HG02885 (cell line): Measurements from ENCODE around the gene NACC2.

ENCODE experiments used
- ATAC-seq: cut with Tn5 transposase; IDR thresholded peaks from one replicate; pipeline ENCODE4 v1.9.1; 2021; ENCODE audit warnings: mild to moderate bottlenecking; ENCODE audit not compliant: unreplicated experiment, poor library complexity

The NACC2 gene

DNA sequence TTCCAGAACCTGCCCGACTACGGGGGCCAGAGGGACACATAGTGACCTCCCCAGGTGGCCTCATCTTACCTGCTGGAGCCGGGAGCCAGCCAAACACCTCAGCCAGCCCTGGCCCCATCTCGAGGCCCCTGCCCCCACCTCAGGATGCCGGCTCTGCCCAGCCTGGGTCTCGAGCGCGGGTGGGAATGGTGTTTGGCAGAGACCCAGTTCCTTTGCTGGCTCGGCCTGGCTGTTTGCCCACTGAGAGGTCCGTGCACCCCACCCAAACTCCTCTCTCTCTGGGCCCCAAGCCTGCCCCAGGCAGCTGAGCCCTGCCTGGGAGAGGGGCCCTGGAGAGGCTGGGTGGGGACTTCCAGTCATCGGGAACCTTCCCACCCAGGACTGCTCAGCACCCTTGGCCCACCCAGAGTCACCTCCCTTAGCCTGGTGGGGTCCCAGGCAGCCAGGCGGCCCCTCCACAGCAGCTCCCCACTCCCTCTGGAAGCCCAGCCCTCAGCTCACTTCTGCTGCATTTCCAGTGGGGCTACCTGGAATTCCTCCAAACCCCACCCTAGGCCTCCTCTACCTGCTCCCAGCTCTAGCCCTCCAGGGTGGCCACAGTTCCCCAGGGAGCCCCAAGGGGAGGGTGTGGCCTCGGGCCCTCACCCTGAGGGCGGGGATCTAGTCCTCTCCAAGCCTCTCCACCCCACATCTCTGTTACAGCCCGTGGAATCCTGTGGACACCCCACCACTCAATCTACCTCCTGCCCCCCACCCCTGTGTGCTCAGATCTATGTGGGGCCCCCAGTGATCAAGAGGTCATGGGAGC, 91.5 kb downstream of the NACC2 start:
- no peak for ATAC-seq

DNA sequence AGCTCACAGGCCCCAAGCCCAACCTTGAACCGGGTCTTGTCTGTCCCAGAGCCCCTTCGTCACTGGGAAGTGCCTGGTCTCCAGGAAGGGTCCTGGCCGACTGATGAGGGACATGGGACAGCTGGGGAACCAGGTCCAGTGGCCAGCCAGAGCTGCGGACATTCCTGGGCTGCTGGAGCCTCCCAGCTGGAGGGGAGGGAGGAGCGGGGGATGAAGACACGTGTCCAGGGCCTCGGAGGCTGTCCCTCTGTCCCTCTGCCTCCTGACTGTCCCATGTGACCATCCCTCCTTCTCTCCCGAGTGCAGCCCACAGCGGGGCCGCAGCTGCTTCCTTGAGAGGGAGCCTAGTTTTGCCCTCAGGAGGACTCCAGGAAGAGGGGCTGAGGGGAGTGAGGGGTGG, 92.2 kb downstream of the NACC2 start:
- no peak for ATAC-seq

DNA sequence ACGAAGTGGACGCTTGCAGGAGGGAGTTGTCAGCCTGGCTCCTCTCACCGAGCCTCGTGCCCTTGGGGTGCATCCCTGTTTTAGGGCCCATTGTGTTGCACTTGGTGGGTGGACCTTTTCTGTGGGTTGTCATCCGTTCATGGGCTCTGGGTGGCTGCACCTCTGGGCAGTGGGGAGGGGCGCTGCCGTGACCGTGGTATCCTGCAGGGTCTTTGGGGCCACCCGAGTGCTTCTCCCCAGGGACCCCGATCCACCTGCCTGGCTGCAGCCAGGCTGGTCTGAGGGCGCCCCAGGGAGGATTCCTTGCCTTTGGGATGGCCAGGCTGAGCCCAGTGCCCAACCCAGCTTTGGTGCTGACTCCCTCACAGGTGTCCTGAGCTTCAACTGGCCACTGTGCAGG, 92.9 kb downstream of the NACC2 start:
- ATAC-seq: no peak

DNA sequence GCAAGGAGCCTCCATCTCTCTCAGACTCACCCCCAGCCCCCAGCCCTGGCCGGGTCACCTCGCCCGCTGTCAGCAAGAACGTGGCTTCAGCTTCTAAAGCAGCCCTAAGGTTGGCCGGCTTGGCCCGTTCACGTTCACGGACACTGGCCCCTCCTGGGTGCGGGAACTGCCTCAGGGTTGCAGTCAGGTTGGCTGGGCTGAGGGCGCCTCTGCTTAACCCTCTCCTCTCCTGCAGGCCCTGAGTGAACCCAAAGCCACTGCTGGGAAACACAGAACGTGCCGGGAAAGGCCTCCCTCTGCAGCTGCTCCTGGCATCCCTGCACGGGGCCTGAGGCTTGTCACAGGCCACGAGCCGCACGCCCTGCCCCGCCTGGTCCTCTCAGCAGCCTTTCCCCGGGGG, 93.9 kb downstream of the NACC2 start:
- ATAC-seq: no peak

DNA sequence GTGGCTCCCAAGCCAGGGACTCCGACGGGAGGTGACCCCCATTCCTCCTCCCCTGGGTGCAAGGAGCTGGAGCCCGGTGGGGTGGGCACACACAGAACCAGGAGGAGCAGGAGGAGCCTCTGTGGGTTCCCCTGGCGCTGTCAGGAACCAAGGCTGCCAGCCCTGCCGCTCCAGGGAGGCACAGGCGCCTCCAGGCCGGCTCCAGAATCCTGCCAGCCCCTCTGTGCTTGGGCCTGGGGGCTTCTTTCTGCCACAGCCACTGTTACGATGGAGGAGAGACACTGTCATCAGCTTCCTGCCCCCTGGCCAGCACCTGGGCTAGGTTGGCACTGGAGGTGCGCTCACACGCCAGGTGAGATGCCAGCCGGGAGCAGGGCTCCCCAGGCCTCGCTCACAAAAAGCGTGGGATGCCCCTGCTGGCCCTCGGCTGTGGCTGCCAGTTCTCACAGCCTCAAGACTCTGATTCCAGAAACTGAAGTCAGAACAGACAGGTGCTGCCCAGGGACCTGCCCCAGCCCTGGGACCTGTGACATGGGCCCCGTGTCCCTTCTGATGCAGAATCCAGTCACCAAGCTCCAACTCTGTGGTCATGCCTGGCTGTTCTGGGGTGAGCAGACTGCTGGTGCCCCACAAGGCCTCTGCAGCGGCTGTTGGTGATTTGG, 96.5 kb downstream of the NACC2 start:
- no peak for ATAC-seq

DNA sequence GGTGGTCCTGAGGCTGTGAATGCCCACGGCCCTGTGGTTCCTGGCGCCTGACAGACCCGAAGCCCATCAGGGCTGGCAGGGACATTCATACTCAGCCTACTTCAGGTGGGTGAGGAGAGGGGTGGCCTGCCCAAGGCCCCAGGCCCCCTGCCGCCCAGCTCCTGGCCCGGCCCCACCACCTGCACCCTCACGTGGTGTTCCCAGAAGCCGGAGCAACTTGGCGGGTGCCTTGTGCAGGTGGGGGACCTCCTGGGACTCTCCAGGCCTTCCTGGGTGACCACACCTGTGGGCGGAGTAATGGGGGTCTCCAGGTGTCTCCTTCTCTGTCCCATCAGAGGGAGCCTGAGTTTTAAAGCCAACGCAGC, 97.1 kb downstream of the NACC2 start:
- no peak for ATAC-seq

DNA sequence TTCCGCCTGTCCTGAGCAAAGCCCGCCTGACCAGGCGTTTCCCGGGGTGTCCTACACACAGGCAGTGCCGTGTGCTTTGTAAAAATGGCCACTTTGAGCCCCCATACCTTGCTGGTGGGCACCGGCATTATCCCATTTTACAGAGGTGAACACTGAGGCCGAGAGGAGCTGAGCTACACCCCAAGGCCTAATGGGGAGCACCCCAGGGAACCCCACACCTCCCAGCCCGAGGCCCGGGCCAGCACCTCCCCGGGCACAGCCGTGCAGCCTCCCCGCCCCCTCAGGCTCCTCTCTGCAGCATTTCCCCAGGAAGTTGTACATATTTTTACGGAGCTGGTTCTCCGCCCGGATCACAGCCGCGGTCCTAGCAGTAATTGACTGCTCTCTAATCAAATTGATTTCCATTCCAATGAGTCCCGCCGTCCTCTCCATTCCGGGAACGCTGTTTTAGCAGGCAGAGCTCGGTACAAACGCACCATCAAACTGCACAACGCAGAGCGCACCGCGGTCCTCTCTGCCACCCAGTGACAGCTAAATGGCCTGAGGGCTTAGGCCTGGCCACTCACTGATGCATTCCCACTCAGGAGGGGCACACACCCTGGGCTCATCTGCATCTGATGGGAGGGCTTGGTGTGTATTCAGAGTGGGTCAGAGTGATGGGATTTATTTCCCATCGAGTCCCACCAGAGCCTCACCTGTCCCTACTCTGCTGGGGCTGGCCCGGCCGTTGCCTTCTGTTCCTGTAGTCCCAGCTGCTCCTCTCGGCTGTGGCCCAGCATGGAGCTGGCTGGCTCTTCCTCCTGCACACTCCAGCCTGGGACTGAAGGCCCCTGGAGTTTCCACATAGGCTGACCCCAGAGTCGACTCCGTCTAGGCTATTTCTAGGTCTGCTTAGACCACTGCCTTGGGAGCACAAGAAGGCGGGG, 97.7 kb downstream of the NACC2 start:
- ATAC-seq: no peak

DNA sequence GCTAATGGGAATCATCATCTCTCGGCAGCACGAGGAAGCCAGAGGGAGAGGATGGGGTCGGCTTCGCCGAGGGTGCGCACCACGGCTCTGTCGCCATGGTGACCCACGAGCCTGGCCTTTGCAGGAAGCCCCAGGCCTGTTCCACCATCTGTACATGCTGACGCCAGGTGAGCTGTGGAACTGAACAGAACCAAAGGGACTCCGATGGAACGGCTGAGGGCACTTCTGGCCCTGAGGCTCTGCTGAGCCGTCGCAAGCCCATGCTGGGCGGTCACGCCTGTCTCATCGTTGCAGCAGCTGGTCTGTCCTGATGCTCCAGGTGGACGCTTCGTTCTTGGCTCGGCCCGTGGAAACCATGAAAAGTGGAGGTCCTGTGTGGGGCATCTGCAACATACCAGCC, 99.3 kb downstream of the NACC2 start:
- ATAC-seq: no peak

DNA sequence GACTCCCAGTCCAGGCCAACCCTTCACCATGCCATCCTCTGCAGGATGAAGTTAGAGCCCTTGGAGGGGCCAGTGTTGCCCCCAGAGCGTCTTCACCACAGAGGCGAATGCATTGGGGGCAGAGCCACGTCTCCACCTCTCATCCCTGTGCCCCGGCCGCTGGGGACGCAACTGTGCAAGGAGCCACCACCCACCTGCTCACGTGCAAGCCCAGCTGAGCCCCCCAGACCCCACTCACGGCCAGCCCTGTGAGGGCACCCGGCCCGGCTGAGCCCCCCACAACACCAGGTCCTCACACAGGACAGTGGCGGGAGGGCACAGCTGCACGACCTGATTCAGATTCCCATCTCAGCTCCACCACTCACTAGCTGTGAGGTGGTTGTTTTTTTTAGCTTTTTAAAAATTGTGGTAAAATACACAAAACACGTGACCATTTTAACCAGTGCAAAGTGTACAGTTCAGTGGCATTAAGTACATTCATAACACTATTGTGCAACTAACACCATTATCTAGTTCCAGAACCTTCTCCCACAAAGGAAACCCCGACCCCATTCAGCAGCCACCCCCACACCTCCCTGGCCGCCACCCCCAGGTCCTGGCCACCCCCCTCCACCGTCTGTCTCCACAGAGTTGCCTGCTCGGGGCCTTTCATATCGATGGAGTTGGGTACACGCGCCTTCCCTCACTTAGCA, 100.4 kb downstream of the NACC2 start:
- no peak for ATAC-seq

DNA sequence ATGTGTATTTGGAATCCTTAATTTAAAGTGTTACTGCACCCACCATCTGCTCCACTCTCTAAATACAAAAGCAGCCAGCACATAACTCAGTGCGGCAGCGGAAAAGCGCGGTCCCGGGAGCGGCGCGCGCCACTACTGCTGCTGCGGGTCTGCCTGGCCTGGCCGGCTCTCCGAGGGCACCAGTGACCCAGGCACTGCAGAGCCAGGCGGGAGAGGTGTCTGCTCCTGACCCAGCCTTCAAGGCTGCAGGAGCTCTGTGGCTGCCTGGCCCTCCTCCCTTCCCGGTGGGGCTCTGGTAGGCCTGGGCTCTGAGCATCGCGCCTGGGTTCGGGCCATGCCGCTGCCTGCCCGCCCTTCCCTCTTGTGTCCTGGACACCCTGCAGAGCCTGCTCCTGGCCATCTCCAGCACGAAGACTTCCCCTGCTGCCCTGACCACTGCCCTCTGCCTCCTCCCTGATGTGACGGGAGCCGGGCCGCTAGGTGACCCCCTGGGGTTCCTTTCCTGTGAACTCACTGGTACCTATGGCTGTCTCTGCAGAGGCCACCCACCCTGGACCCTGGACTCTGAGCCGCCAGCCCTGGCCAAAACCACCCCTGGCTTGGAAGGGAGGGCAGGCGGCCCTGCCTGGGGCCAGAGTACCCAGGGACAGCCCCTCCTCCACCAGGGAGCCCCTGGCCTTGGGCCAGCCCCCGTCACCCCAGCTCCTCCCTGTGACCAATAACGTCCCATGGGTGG, 101.2 kb downstream of the NACC2 start:
- ATAC-seq: no peak

DNA sequence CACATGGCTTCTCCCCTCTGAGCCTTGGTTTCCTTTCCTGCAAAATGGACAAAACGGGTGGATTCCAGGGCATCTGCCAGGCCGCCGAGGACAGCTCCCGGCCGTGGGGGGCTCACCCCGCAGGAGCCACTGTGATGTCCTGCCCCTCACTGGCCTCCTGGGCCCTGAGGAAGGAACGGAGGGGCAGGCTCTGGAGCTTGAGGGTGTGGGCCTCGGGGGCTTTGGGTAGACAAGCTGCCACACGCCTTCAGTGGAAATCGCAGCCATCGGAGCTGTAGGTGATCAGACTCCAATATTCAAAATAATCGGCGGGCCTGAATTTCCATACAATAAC, 101.7 kb downstream of the NACC2 start:
- no peak for ATAC-seq

DNA sequence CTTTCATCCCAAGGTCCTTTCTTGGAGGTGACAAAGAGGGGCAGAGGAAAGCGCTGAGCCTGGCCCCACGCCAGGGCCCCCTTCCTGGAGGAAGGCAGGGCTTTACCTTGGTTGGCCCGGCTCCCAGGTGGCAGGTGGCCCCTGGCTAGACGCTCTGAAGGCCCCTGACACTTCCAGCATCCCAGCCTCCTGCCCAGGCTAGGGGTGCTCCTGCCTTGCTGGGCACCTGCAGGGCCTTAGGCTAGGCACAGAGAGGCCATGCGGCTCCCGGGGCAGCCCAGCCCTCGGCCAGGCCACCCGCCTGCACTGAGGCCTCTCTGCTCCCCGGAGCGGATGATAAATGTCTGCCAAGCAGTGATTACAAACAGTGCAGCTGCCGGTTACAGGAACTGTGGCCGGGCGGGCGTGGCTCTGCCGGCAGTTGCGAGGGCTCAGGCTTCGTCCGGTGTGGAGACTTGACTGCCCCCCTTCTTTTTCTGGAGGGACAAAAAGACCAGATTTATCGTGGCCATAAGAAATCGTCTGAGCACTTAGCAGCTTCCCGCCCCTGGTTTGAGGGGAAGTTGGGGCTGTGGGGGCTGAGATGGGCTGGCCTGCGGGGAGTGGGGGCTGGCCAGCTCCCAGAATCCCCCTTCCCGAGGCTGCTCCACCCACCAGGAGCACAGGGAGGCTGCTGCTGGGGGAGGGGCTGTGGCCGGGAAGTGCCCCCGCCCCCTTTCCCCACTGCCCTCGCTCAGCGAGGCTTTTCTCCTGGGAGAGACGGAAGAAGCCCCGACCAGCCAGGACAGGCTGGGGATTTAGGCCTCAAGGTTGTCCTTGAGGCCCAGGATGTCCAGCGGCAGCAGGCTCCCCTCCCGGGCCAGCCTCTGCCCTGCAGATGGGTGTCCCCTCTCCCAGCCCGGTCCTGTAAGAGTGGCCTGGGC, 102.3 kb downstream of the NACC2 start:
- no peak for ATAC-seq

DNA sequence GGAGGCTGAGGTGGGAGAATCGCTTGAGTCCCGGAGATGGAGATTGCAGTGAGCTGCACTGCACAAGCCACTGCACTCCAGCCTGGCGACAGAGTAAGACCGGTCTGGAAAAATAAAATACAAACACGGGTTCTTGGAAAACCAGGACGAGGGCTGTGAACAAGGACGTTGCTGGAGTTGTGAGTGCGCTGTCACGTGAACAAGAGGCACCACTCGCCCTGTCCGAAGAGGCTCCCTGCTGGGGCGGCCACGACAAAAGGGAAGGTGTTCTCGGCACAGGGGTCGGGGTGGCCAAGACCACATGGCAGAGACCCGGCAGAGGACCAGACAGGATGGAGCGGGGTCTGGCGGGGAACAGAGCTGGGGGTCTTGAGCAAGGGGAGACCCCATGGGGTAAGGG, 103.3 kb downstream of the NACC2 start:
- ATAC-seq: no peak

DNA sequence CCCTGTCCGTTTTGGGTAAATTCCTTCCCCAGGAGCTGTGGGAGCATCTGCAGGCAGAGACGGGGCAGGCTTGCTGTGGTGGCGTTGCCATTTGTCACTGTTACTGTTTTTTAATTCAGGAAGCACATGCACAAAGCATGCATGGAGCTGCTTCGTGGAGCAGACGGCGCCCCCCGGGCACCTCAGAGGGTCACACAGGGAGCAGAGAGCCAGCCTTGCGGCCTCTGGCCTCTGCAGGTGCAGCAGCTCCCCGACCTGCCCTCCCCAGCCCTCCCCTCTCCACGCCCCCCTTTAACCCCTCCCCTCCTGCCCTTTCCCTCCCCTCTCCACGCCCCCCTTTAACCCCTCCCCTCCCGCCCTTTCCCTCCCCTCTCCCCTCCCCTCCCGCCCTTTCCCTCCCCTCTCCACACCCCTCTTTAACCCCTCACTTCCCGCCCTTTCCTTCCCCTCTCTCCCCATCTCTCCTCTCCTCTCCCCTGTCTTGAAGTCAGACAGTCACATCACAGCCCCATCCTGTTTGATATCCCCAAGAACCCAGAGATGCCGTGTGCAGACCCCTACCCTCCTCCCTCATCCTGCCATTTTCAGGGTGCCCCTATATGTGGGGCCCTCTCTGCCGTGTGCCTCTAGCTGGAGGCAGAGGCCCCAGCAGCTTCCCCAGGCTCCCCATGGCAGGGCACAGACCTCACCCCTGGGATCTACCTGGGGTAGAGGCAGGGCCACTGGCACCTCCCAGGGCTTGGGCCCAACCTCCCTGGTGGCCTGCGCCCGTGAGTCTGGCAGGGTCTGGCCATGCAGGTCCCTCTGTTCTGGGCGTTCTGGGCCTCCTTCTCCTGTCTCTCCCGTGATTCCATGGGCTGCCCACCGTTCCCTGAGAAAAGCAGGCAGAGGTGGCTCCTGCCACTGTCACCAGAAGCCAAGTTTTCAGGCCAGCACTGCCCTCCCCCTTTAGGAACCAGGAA, 104.3 kb downstream of the NACC2 start:
- ATAC-seq: no peak

DNA sequence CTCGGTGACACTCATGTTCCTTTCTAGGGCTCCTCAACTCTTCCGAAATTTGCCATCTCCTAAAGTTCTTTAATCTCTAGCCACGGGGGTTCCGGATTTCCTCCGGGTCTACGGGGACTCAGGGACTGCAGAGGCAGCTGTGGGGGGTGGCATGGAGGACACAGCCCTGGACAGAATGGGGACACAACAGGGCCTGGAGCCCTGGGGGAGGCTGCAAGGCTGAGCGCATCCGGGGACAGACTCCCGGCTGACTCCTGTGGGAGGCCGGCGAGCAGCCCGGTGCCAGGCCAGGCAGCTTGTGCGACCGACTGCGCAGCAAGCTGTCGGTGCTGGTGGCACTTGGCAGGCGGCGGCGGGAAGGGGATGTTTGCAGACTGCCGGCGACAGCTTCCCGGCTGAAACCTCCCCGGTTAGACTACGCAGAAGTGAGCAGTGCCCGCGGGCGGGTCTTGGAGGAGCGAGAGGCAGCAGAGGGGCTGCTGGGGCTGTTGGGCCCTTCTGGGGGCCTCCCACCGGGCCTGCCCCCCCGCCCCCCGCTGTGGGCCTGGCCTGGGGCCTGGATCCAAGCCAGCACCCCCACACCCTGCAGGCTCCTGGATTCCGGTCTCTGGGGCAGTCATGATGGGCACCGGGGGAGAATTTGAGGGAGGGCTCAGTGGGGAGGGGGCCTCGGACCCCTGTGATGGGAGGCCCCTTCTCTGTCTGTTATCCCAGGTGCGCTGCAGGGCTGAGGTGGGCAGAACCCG, 105.2 kb downstream of the NACC2 start:
- no peak for ATAC-seq

DNA sequence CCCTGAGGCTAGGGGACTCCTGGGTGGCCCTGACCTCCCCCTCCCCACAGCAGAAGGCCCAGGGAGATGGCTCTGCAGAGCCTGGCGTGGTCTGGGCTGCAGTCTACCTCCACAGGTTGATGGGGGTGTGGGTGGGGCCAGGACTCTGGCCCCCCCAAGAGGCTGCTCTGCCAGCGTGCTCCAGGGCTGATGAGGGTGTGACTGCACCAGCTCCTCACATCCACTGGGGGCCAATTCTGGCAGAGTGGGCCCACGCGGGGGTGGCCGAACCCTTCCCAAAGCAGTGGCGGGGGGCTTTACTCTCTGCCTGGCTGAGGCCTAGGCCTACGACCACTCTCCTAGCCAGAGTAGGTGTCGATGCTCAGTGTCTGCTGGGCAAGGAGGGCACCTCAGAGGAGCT, 105.9 kb downstream of the NACC2 start:
- ATAC-seq: no peak

DNA sequence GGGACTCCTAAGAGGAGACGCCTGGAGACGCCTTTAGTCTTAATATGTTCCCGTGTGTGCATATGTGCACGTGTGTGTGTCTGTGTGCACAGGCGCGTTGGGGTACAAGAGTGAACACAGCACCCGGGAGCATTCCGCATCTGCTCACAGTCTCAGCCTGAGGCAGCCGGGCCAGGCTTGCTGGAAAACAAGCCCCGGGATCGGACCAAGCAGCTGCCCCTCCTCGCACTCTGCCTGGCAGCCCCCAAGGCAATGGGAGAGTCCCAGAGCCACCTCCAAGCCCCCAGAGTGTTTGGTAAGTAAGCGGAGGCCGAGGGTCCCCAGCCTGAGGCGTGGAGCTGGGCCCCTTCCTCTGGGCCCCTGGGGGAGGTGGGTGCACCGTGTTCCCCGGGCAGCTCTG, 106.6 kb downstream of the NACC2 start:
- ATAC-seq: no peak
